GM13977 (cell line): ENCODE results near the gene SKI.

ENCODE experiments used
- DNase-seq: peaks from one replicate; pipeline ENCODE4 v3.0.0; 2012; ENCODE audit warnings: low spot score
- in situ Hi-C: fragments of 300-500 bp; cut with MboI; formaldehyde crosslinking; loops from one replicate; pipeline ENCODE4 v1.12.0; 2022; ENCODE audit warnings: low sequenced_read_pairs, low pct_unique_long_range_greater_than_20kb, mixed read lengths, inconsistent platforms; ENCODE audit not compliant: unreplicated experiment
- TF ChIP-seq, protein P1 (sequence below): IDR thresholded peaks from 2 replicates; pipeline ENCODE4 v1.5.1; 2012; ENCODE audit warnings: mild to moderate bottlenecking, control low read depth; ENCODE audit not compliant: insufficient read depth; ENCODE audit errors: extremely low read depth, missing control alignments

Gene SKI

DNA sequence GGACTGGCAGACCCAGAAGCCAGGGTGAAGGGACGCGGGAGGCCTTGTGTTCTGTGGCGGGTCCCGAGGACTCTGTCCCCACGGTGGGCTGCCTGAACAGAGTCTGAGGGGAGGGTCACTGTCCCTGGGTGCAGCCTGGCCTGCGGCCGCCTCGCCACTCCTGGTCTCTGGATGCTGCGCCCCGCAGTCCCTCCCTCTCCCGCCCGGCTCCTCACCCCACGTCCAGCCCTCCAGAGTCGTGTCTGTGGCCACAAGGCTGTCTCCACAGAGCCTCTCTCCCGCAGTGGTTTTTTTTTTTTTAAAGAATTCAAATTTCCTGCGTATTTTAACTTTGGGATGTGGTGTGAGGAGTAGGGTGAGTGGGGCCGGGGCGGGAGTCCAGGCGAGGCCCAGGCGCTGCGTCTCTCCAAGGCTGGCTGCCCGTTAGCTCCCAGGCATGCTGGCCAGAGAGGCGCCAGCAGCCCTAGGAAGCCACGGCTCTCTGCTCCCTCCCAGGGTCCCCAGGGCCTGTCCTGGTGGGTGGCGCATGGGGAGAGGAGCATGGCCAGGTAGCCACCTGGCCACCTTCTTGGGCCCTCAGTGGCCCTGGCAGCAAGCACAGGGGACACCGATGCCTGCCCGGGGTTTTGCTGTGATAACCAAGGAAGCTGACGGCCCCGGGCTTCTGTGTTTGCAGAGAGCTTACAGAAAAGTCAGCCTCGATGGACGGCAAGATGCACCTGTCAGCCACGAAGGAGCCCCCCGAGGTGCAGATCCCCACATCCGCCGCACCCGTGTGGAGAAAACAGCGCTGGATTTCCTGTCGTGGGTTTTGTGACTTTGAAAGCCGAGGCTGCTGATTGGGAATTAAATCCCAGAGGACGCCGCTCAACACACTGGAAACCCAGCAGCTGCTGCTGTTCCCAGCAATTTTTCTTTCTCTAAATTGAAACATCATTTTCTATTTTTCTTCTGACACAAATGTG is 90.5 kb downstream of the SKI start:
- DNase-seq: no peak
- TF ChIP-seq, protein P1, sequence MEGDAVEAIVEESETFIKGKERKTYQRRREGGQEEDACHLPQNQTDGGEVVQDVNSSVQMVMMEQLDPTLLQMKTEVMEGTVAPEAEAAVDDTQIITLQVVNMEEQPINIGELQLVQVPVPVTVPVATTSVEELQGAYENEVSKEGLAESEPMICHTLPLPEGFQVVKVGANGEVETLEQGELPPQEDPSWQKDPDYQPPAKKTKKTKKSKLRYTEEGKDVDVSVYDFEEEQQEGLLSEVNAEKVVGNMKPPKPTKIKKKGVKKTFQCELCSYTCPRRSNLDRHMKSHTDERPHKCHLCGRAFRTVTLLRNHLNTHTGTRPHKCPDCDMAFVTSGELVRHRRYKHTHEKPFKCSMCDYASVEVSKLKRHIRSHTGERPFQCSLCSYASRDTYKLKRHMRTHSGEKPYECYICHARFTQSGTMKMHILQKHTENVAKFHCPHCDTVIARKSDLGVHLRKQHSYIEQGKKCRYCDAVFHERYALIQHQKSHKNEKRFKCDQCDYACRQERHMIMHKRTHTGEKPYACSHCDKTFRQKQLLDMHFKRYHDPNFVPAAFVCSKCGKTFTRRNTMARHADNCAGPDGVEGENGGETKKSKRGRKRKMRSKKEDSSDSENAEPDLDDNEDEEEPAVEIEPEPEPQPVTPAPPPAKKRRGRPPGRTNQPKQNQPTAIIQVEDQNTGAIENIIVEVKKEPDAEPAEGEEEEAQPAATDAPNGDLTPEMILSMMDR: no peak
- in situ Hi-C loops: no loop called here

DNA sequence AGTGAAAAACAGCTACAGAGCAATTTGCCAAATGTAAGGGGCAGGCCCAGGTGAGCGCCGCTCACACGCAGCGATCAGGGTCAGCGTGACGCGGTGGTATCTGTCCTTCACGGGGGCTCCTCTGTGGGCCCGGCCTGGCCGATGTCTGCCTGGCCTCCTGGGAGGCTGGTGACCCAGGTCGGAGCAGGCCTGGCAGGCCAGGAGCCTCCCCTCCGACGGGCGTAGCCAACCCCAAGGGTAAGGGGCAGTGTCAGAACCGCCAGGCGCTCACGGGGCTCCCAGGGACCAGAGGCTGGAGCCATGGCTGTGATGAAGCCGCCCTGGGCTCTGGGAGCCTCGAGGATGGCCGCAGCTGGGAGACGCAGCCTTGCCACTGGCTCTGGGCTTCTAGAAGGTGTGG is 91.2 kb downstream of the SKI start:
- DNase-seq: no peak
- in situ Hi-C loops: no loop called here

DNA sequence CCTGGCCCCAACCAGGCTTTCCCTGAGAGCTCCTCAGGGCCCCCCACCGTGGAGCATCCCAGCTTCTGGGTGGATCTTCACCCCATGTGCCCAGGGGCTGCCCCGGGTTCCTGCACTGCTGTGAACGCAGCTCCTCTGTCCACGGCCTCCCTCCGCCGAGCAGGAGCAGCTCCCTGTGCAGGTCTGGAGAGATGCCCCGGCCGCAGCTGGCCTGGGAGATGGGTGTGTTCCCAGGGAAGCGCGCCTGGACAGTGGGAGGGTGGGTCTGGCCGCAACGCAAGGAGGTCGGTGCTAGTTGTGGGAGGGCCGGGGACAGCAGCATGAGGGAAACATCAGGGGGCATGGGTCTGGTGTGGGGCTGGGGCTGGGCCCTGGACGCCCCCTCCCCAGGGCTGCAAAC is 91.9 kb downstream of the SKI start:
- in situ Hi-C loops: no loop called here
- TF ChIP-seq, protein P1: no peak
- no peak for DNase-seq

More for the DNA sequence above, 91.2 kb downstream of the SKI start:
- TF ChIP-seq, protein P1: no peak

DNA sequence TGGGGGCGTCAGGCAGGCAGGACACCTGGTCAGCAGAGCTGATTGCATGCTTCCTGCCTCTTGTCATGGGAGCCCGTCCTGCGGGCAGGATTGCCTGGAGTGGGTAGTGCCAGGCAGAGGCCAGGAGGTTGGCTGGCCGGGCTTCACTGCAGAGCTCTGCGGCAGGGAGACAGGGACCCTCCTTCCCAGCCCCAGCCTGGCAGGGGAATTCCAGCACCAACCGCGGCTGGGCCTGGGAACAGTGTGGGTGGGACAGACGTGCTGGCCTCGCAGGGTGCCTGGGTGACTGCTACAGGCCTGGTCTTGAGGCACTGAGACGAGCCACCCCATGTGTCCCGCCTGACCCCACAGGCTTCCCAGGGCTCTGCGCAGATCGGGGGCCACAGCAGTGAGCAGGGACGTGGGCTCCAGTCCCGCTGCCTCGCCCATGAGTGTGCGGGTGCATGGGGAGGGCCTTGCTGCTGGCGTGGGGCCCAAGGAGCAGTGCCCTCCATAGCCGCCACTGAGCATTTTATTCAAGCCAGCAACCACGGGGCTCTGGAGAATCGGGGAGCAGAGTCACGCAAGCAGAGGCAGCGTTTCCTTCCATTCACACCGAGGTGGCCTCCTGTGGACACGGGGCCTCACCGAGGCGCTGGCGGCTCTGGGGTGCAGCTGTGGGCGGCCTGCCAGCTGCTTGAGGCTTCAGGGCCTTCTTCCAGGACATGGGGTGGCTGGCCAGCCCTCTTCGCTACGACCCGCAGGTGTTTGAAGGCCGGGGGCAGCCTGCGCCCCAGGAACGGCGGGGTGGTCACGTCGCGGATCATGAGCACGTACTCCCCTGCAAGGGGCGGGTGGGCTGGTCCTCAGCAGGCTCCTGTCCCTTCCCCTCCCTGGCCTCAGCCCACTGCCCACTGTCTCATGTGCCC is 92.9 kb downstream of the SKI start:
- in situ Hi-C loops: no loop called here
- no peak for DNase-seq

DNA sequence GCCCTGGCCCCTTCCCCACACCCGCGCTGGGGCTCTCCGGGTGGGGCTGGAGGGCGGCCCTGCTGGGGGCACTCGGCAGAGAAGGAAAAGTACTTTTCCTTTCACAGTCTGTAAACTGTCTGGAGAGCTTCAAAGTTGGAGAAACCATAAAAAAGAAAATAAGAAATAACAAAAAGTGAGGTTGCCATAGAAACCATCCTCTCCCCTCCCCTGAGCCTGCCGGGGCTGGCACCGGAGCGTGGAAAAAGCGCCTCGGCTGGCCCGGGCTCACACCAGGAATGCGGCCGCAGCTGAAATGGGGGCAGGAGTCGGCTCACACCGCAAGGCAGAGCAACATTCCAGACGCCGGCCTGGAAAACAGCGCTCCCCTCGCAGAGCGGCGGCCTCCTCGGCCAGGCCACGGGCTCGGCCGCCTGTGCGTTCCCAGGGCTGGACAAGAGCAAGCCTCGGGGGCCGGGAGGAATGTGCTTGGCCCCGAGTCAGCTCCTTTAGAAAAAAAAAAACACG is 94.0 kb downstream of the SKI start:
- in situ Hi-C loops: no loop called here
- TF ChIP-seq, protein P1: no peak
- DNase-seq: no peak

More for the DNA sequence above, 92.9 kb downstream of the SKI start:
- TF ChIP-seq, protein P1: no peak

DNA sequence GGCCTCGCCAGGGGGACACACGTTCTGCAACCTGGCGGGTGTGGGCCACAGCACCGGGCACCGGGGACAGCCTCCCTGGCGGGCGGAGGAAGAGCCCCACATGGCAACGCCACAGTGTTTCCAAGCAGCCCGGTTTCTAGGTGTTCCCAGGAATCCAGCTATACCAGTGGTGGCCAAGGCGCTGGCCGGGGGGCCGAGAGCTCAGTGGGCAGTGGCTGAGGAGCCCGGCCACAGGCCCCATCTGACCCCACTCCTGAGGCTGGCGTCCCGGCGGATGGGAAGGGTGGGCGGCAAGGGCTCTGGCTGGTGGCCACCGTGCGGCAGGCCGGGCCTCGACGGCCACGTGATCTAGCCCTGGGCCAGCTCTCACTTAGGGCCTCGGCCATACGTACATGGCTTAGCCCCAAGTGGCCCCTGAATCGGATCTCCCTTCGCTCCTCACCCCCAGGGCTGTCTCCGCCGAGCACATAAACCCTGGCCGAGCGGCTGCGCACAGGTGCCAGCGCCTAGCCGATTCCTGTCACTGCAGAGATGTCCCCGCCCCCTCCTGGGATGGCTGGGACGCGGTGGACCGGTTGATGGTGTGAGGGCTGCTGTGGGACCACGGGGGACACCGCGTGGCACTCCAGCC is 94.6 kb downstream of the SKI start:
- in situ Hi-C loops: no loop called here
- DNase-seq: no peak
- TF ChIP-seq, protein P1: no peak
